B cell (primary cell): ENCODE measurements around the gene SART3. TPM values are rescaled to one million over a fixed set of nuclear protein-coding genes. Genes with fewer than 3 reads are reported as not detected.

Source experiments
- ATAC-seq: fragments of 200-7000 bp; cut with Tn5 transposase; one replicate; pipeline ENCODE4 v1.10.0; 2021; ENCODE audit warnings: low read depth, mild to moderate bottlenecking, moderate number of reproducible peaks, moderate library complexity
- CTCF ChIA-PET: fragments of 350-600 bp; sonication (Branson Sonifier 250); formaldehyde crosslinking; loops from one replicate; lab custom pipeline; 2021; ENCODE audit warnings: antibody characterized with exemption, inconsistent platforms; lab: Charles Lee
- POLR2A ChIA-PET: fragments of 350-600 bp; sonication (Branson Sonifier 250); formaldehyde crosslinking; loops from one replicate; lab custom pipeline; 2021; ENCODE audit warnings: antibody characterized with exemption; lab: Charles Lee
- DNase-seq: peaks from one replicate; pipeline ENCODE4 v3.0.0; 2013
- H2AFZ ChIP-seq: 2 replicates; pipeline ENCODE4 v1.6.1; 2012; ENCODE audit warnings: mild to moderate bottlenecking, low read depth, low read length; ENCODE audit not compliant: insufficient read depth, poor library complexity, severe bottlenecking
- H3K27ac ChIP-seq, 2 donors: 1 replicate in 1 of 2; 2 replicates in 1 of 2; pipeline ENCODE4 v1.5.1; 2012 to 2013; ENCODE audit warnings: low read length in 2 of 2, mild to moderate bottlenecking in 2 of 2, moderate library complexity in 1 of 2
- H3K27me3 ChIP-seq, 4 experiments: fragments of 200-600 bp in 1 of 4; sonication (generic) in 1 of 4; replicated peaks in 1 of 4; 1 replicate in 2 of 4; 2 replicates in 2 of 4; pipeline versions ENCODE4 v1.6.1 to v1.7.0; 2013 to 2016; ENCODE audit warnings: low read length in 3 of 4, mild to moderate bottlenecking in 2 of 4, mixed read lengths in 1 of 4, moderate library complexity in 1 of 4; ENCODE audit not compliant: insufficient read depth in 4 of 4, control insufficient read depth in 3 of 4; ENCODE audit errors: control extremely low read depth in 1 of 4
- H3K36me3 ChIP-seq, 2 experiments: replicated peaks in 1 of 2; 1 replicate in 1 of 2; 2 replicates in 1 of 2; pipeline versions ENCODE4 v1.6.1 to v1.7.1; 2013; ENCODE audit warnings: low read length in 1 of 2; ENCODE audit not compliant: insufficient read depth in 2 of 2, control insufficient read depth in 1 of 2; ENCODE audit errors: control extremely low read depth in 1 of 2, extremely low read depth in 1 of 2
- H3K4me1 ChIP-seq, 2 donors: fragments of 200-600 bp in 1 of 2; sonication (generic) in 1 of 2; 1 replicate in 1 of 2; 2 replicates in 1 of 2; pipeline versions ENCODE4 v1.5.1 to v1.6.1; 2013 to 2017; ENCODE audit warnings: low read length in 2 of 2; ENCODE audit not compliant: control insufficient read depth in 2 of 2, insufficient read depth in 2 of 2
- H3K4me2 ChIP-seq: replicated peaks from 2 replicates; pipeline ENCODE3; 2012; ENCODE audit warnings: mild to moderate bottlenecking, low read depth, low read length; ENCODE audit not compliant: poor library complexity, severe bottlenecking
- H3K4me3 ChIP-seq, 5 experiments: fragments of 200-600 bp in 1 of 5; sonication (generic) in 1 of 5; 1 replicate in 3 of 5; 2 replicates in 2 of 5; pipeline versions ENCODE4 v1.5.1 to v1.7.0; 2011 to 2016; ENCODE audit warnings: low read length in 4 of 5, mild to moderate bottlenecking in 4 of 5, low read depth in 2 of 5, control low read depth in 1 of 5, moderate library complexity in 1 of 5; ENCODE audit not compliant: insufficient read depth in 1 of 5; ENCODE audit errors: control extremely low read depth in 1 of 5, extremely low read depth in 1 of 5
- H3K79me2 ChIP-seq: fragments of 200-600 bp; sonication (generic); one replicate; pipeline ENCODE4 v1.6.0; 2016; ENCODE audit warnings: low read length; ENCODE audit not compliant: control insufficient read depth, insufficient read depth
- H3K9ac ChIP-seq: fragments of 200-600 bp; sonication (generic); 2 replicates; pipeline ENCODE4 v1.6.1; 2017; ENCODE audit warnings: mild to moderate bottlenecking, low read length, moderate library complexity
- H3K9me3 ChIP-seq, 3 donors: one replicate each; pipeline versions ENCODE4 v1.6.1 to v1.7.1; 2013; ENCODE audit warnings: low read length in 2 of 3; ENCODE audit not compliant: control insufficient read depth in 2 of 3, insufficient read depth in 1 of 3; ENCODE audit errors: control extremely low read depth in 1 of 3
- H4K20me1 ChIP-seq: 2 replicates; pipeline ENCODE4 v1.6.0; 2012; ENCODE audit warnings: mild to moderate bottlenecking, low read length; ENCODE audit not compliant: insufficient read depth, control insufficient read depth, poor library complexity, severe bottlenecking
- H3K27ac Mint-ChIP-seq: one replicate; pipeline ENCODE4 v1.8.0; 2021; ENCODE audit warnings: mixed read lengths
- H3K27me3 Mint-ChIP-seq: one replicate; pipeline ENCODE4 v1.8.0; 2021; ENCODE audit warnings: mixed read lengths
- H3K4me1 Mint-ChIP-seq: one replicate; pipeline ENCODE4 v1.8.0; 2021; ENCODE audit warnings: mixed read lengths
- H3K4me3 Mint-ChIP-seq: one replicate; pipeline ENCODE4 v1.8.0; 2021; ENCODE audit warnings: mixed read lengths
- H3K9me3 Mint-ChIP-seq: one replicate; pipeline ENCODE4 v1.8.0; 2022; ENCODE audit warnings: mixed read lengths; ENCODE audit not compliant: insufficient read depth
- CTCF ChIP-seq: fragments of 200-600 bp; IDR thresholded peaks from one replicate; pipeline ENCODE4 v1.8.0; 2022; ENCODE audit warnings: antibody characterized with exemption, mild to moderate bottlenecking
- EZH2 ChIP-seq: IDR thresholded peaks from 2 replicates; pipeline ENCODE4 v1.6.1; 2012; ENCODE audit warnings: borderline replicate concordance, low read depth, mild to moderate bottlenecking, moderate library complexity, low read length; ENCODE audit not compliant: insufficient read depth, poor library complexity, severe bottlenecking
- WGBS: methylation state at CpG from one replicate; pipeline ENCODE4 v1.1.5; 2013; ENCODE audit warnings: missing lambda C conversion rate; ENCODE audit not compliant: insufficient coverage; 5-methylcytosine and 5-hydroxymethylcytosine counted together
- intact Hi-C: fragments of 100-400 bp; cut with micrococcal nuclease; formaldehyde crosslinking; loops from one replicate; pipeline ENCODE4 v1.10.0; 2022
- polyA plus RNA-seq: library from polyadenylated mRNA; depleted of rRNA; stranded (reverse); fragments of >200 nt; gene quantifications from 2 replicates; pipeline ENCODE4 v1.2.3, GENCODE V29; 2012
- total RNA-seq, 2 donors: library from RNA; stranded (reverse); fragments of 120-200 nt in 1 of 2; gene quantifications; 1 replicate in 1 of 2; 2 replicates in 1 of 2; pipeline versions ENCODE4 v1.2.3 to v1.2.4, GENCODE V29; 2013 to 2022

Gene SART3
- total and polyA plus RNA-seq, 2 donors (not counting 1 experiment from before 2014, with no cell fraction given), result 24.1 to 131 TPM

- Histone ChIP-seq H3K79me2 (no peaks in the 10 kb centered on the region), H3K4me1 (no peaks in the 10 kb centered on the region), H3K27me3 (no peaks in the 10 kb centered on the region), H3K27ac (no peak overlapping the region), H3K9ac (no peak overlapping the region), H3K4me3 (no peak overlapping the region), H3K9me3 (no peaks in the 10 kb centered on the region), H3K4me2 (no peak overlapping the region), H2AFZ (no peak overlapping the region), H4K20me1 (no peaks in the 10 kb centered on the region), H3K36me3 (no peaks in the 10 kb centered on the region)
- CTCF ChIA-PET, result interaction anchor here (0.6 to 1.8 kb wide), 2 partner anchors 22 to 354 kb away, joined by 4 to 6 read pairs; no protein-coding TSS in a partner anchor
- H3K27me3 Mint-ChIP-seq, result no peaks in the 10 kb centered on the region
- DNase-seq (no peak), ATAC-seq (no peak)
- no peaks in the 10 kb centered on the region for H3K4me1 Mint-ChIP-seq
- no peak overlapping the region for H3K4me3 Mint-ChIP-seq
- no peaks in the 10 kb centered on the region for H3K9me3 Mint-ChIP-seq
- no peak for TF ChIP-seq EZH2
- no peak for TF ChIP-seq CTCF
- intact Hi-C loops, result no loop called here
- WGBS, result 93% methylated on average over 17 of the region's 17 CpGs
- POLR2A ChIA-PET, result interaction anchor here (0.6 kb wide), 1 partner anchor 97 kb away, joined by 5 read pairs; no protein-coding TSS in a partner anchor
- H3K27ac Mint-ChIP-seq, result no peak overlapping the region
Measured at GRCh38 chr12:108595711-108596647, 35.0 kb upstream of the SART3 start.
